ENCODE results near the gene PRKCH.

DNA sequence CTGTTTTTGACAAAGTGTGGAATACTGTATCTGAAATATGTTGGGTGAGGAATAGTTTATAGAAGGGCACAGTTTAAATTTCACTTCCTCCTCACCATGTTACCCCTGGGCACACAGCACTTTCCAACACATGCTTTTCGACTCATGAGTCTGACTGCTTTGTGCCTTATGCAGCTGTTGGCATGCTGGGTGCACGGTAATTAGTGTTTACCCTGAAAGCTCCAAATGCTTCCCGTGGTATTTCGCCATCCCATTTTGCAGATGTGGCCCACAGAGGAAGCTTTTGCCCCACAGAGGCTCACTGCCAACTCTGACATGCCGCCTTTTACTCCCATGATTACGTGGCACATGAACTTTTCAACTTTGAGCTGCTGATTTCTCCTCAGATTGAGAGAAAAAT is 168.6 kb downstream of the PRKCH start:
- no peak for TF ChIP-seq EZH2phosphoT487 (IDR thresholded peaks at IDR 0.05; ENCODE audit: low read depth, severe bottlenecking, unreplicated experiment)
- TF ChIP-seq CTCF (IDR thresholded peaks at IDR 0.05; ENCODE audit: poor library complexity) = no peak
- TF ChIP-seq EZH2 (IDR thresholded peaks at IDR 0.05; ENCODE audit: borderline replicate concordance) = no peak

All from hepatocyte (in vitro differentiated cells).